Measurements from ENCODE around the gene STX5.
"Not testable (repeated sequence)": the region's sequence is repeated elsewhere in the genome, so short reads cannot be mapped to it uniquely, and the experiment has no call there.

Gene STX5, protein sequence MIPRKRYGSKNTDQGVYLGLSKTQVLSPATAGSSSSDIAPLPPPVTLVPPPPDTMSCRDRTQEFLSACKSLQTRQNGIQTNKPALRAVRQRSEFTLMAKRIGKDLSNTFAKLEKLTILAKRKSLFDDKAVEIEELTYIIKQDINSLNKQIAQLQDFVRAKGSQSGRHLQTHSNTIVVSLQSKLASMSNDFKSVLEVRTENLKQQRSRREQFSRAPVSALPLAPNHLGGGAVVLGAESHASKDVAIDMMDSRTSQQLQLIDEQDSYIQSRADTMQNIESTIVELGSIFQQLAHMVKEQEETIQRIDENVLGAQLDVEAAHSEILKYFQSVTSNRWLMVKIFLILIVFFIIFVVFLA

DNA sequence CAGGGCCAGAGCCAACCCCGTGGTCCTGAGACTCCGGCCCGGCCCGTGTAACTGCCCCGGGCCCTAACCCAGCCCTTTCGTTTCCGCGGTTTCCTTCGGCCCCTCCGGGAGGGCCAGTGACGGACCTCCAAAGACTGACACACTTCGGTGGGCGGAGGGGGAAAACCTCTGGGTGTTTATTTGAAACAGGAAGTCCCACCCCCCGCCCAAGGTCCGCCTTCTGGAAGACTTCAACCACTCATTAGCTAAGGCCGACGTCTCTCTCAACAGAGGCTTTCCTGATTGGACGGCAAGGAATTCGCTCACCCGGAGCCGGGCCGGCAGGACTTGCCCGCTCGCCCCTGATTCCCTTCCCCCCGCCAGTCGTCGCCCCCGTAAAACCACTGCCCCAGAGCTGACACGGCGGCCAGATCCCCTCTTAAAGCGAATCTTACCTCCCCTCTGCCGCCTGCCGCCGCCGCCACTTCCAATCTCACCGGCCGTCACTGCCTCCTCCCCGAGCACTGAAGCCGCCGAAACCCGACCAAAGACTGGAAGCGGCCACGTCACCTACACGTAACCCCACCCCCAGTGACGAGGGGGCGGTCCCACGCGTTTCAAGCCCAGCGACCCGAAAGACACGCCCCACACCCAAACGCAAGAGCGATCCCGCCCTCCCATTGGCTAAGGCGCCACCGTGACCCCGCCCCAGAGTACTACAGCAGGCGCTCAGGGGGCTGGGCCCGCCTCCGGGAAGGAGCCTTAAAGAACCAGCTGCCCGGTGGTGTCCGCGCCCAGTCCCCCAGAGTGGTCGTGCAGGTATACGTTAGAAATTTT is at the start of gene STX5:
TSS of gene STX5 (minus strand) at position 532 of the 816 bp plus-strand sequence. CDS start 808 bp downstream, outside the sequence.
- in situ Hi-C loops (cut with HindIII; ENCODE audit: low sequenced_read_pairs), result no loop called here

DNA sequence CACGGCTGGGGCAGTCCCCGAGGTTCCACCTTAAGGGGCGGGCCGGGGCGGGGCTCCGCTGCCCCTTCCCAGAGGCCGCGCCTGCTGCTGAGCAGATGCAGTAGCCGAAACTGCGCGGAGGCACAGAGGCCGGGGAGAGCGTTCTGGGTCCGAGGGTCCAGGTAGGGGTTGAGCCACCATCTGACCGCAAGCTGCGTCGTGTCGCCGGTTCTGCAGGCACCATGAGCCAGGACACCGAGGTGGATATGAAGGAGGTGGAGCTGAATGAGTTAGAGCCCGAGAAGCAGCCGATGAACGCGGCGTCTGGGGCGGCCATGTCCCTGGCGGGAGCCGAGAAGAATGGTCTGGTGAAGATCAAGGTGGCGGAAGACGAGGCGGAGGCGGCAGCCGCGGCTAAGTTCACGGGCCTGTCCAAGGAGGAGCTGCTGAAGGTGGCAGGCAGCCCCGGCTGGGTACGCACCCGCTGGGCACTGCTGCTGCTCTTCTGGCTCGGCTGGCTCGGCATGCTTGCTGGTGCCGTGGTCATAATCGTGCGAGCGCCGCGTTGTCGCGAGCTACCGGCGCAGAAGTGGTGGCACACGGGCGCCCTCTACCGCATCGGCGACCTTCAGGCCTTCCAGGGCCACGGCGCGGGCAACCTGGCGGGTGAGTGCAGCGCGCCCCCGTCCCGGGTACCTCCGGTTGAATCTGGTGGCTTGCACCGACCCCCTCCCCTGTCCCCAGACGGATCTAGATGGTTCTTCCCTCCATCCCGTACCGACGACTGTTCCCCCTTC is 49.1 kb upstream of the STX5 start, which contains the start of gene SLC3A2:
TSS of gene SLC3A2 (plus strand) at position 94 of the 776 bp plus-strand sequence. CDS start at position 222, 128 bp downstream.
- in situ Hi-C loops (cut with HindIII; ENCODE audit: low sequenced_read_pairs), result no loop called here

DNA sequence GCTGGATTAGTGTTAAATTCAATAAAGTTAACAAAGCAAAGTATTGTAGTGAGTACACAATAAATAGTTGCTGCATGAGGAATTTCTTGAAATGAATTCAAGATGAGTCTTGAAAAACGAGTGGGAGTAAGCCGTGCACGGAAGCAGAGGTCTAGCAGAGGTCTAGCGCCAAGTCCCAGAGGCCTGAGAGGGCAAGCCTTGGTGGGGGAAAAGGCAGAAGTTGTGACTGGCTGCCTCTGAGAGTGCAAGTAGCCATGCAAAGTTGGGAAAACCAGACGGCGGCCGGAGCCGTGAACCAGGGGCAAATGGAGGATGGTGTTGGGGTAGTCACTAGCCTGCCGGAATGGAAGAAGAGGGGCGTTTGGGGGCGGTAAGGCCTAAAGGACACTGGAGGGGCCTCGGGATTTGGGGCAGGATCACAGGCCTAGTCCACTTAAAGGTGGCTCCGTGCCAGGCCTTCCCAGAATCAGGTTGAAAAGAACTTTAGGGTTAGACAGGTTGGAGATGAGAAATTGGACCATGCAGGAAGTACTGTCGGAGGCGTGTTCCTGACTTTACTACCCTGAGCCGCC is 48.5 kb upstream of the STX5 start:
- in situ Hi-C loops (cut with HindIII; ENCODE audit: low sequenced_read_pairs), result no loop called here

DNA sequence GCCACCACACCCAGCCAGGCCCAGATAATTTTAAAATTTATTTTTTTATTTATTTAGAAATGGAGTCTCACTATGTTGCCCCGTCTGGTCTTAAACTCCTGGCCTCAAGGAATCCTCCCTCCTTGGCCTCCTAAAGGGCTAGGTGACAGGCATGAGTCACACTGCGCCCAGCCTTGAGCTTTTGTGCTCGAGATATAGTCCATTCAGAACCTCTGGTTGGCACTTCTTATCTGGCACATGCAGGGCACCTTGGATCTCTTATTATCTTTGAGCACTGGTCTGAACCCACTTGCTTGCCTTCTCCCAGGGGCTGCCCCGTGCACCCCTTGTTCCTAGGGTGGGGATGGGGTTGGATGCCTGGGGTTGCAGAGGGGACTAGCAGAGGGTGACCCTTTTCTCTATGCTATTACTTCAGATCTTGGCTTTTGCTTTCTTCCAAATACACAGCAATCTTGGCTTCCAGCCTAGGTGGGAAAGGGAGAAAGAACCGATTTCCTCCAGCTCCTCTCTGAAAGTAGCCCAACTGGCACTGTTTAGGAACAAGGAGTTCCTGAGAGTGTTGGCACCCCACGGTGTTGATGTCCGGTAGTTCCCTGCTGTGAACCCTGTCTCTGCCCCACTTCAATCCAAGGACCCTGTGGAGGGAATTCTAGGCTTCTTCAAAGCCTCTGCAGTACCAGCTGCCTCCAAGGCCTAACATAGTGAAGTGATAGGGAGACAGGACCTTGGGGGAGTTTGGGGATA is 47.6 kb upstream of the STX5 start:
- in situ Hi-C loops (cut with HindIII; ENCODE audit: low sequenced_read_pairs), result no loop called here

DNA sequence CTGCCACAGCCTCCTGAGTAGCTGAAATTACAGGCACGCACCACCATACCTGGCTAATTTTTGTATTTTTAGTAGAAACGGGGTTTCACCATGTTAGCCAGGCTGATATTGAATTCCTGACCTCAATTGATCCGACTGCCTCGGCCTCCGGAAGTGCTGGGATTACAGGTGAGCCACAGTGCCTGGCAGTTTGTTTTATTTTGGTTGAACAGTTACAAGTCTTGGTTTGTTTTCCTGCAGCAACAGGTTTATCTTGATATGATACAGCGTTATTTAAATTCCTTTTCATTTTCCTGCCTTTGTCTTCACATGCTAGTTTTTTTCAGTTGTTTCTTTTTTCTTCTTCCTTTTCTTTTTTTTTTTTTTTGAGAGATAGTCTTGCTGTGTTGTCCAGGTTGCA is 44.9 kb upstream of the STX5 start:
- in situ Hi-C loops (cut with HindIII; ENCODE audit: low sequenced_read_pairs), result no loop called here

DNA sequence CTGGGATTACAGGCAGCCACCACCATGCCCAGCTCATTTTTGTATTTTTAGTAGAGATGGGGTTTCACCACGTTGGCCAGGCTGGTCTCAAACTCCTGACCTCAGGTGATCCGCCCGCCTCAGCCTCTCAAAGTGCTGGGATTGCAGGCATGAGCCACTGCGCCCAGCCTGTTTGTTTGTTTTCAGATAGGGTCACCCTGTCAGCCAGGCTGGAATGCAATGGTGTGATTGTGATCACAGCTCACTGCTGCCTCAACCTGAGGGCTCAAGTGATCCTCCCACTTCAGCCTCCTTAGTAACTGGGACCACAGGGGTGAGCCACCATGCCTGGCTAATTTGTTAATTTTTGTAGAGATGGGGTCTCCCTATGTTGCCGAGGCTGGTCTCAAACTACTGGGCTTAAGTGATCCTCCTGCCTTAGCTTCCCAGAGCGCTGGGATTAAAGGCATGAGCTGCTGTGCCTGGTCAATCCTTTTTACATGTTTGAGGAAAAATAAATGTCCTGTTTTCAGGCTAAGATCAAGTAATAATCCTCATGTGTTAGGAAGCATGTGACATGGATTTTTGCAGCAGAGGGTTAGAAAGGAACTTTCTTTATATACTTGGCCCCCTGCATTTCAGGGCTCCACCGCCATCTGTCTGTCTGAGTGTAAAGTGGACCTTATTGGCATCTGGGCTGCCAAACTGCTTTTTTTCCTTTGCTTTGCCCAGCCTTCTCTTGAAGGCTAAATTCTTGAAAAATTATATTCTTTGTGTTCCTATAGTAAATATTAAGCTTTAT is 44.0 kb upstream of the STX5 start:
- in situ Hi-C loops (cut with HindIII; ENCODE audit: low sequenced_read_pairs), result no loop called here

DNA sequence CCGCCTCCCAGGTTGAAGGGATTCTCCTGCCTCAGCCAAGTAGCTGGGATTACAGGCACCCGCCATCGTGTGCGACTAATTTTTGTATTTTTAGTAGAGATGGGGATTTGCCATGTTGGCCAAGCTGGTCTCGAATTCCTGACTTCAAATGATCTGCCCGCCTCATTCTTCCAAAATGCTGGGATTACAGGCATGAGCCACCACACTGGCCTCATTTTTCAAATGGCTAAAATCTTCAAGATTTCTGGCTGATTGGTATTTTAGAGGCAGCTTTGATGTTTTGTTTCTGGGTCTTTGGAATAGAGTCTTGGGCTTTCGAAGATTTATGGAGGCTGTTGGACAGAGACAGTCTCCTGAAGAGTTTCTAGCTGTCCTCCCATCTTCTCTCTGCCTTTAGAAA is 43.0 kb upstream of the STX5 start:
- in situ Hi-C loops (cut with HindIII; ENCODE audit: low sequenced_read_pairs), result no loop called here

DNA sequence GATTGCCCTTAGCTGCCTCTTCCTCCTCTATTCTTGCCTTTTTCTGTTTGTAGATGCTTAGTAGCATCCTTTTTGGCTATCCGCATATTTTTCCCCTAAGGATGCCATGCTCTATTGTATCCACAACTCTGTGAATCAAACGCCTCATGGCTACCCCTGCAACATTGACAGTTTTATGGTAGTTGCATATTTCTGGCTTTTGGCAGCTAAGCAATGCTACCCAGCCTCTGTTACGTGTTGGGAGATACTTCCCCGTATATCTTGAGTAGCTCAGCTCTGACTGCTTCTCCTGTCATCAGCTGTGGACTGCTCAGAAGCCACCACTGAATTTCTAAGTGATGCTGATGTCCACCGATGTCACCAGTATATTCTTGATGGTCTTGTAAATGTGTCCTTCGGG is 33.8 kb upstream of the STX5 start:
- in situ Hi-C loops (cut with HindIII; ENCODE audit: low sequenced_read_pairs), result no loop called here

DNA sequence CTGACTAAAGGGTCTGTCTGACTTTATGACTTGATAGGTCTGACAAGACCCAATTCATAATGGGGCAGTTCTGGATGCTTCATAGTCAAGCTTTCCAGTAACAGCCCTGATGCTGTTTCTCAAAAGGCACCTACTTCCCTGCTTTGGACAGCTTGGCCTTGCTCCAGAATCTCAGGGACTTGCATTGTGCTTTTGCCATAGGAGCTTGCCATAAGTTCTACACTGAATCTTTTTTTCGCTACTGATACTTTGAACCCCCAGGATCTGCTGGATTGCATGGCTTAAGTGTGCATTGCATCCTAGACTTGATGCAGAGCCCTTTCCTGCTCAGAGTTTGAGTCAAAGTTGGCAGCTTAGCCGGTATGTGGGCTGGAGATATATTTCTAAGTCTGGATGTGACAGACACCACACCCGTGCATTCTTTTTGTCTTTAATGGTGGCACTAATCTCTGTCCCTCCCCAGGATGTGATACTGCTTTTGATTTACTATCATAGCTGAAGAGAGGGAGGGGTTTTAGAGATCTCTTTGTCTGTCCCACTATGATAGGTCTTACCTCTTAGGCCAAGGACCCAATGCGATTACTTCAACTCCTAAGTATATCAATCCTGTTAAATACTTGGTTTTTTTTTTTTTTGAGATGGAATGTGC is 32.0 kb upstream of the STX5 start:
- in situ Hi-C loops (cut with HindIII; ENCODE audit: low sequenced_read_pairs), result no loop called here

DNA sequence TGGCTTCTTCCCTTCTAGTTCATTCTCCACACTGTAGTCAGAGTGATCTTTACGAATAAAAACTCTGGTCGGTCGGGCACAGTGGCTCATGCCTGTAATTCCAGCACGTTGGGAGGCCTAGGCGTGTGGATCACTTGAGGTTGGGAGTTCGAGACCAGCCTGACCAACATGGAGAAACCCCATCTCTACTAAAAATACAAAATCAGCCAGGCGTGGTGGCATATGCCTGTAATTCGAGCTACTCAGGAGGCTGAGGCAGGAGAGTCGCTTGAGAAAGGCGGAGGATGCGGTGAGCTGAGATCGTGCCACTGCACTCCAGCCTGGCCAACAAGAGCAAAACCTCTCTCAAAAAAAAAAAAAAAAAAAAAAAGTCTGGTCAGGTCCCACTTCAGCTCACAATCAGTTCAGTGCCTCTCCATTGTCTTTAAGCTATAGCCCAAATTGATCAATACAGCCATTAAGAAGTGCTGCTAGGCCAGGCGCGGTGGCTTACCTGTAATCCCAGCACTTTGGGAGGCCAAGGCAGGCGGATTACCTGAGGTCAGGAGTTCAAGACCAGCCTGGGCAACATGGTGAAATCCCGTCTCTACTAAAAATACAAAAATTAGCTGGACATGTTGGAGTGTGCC is 29.8 kb upstream of the STX5 start:
- in situ Hi-C loops (cut with HindIII; ENCODE audit: low sequenced_read_pairs), result not testable (repeated sequence)

DNA sequence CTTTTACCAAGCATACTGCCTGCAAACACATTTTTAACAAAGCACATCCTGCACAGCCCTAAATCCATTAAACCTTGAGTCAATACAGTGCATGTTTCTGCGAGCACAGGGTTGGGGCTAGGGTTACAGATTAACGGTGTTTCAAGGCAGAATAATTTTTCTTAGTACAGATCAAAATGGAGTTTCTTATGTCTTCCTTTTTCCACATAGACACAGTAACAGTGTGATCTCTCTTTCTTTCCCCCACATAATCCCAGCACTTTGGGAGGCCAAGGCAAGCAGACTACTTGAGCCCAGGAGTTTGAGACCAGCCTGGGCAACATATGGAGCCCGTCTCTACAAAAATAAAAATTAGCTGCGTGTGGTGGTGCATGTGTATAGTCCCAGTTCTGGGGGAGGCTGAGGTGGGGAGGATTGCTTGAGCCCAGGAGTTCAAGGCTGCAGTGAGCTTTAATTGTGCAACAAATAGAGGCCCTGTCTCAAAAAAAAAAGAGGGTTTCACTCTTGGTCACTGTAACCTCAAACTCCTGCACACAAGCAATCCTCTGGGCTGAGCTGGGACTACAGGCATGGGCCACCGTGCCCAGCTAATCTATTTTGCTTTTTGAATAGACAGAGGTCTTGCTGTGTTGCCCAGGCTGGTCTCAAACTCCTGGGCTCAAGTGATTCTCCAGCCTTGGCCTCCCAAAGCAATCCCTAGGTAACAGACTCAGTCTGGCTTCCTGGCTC is 29.1 kb upstream of the STX5 start:
- in situ Hi-C loops (cut with HindIII; ENCODE audit: low sequenced_read_pairs), result no loop called here

DNA sequence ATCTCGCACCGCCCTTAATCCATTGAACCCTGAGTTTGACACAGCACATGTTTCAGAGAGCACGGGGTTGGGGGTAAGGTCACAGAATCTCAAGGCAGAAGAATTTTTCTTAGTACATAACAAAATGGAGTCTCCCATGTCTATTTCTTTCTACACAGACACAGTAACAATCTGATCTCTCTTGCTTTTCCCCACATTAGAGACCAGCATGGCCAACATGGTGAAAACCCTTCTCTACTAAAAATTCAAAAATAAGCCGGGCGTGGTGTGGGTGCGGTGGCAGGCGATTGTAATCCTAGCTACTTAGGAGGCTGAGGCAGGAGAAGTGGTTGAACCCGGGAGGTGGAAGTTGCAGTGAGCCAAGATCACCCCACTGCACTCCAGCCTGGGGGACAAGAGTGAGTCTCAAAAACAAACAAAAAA is 27.4 kb upstream of the STX5 start:
- in situ Hi-C loops (cut with HindIII; ENCODE audit: low sequenced_read_pairs), result not testable (repeated sequence)

DNA sequence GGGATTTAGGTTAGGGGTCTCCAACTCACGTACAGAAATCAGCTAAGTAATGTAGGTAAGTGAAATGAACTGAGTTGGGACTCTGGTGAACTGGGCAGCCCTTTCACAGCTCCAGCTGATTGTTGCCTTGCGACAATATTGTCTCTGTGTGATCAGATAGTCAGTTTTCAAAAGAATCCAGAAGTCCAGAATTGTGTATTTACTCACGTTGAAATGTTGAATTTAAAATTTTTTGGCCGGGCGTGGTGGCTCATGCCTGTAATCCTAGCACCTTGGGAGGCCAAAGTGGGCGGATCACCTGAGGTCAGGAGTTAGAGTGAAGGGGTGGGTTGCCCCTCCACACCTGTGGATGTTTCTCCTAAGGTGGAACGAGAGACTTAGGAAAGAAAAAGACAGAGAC is 26.4 kb upstream of the STX5 start:
- in situ Hi-C loops (cut with HindIII; ENCODE audit: low sequenced_read_pairs), result no loop called here

DNA sequence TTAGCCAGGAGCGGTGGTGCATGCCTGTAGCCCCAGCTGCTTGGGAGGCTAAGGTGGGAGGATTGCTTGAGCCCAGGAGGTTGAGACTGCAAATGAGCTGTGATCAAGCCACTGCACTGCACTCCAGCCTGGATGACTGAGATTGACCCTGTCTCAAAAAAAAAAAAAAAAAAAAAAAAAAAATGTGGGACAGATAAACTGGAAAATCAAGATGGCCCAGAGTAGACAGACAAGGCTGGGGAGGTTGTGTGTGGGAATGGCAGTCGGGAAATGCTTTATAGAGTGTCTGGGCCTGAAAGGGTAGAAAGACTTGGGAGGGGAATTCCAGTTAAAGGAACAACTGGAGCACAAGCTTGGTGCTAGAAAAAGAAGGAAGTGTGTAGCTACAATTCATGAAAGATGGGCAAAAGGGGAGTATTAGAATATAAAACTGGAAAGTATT is 25.7 kb upstream of the STX5 start:
- in situ Hi-C loops (cut with HindIII; ENCODE audit: low sequenced_read_pairs), result no loop called here

DNA sequence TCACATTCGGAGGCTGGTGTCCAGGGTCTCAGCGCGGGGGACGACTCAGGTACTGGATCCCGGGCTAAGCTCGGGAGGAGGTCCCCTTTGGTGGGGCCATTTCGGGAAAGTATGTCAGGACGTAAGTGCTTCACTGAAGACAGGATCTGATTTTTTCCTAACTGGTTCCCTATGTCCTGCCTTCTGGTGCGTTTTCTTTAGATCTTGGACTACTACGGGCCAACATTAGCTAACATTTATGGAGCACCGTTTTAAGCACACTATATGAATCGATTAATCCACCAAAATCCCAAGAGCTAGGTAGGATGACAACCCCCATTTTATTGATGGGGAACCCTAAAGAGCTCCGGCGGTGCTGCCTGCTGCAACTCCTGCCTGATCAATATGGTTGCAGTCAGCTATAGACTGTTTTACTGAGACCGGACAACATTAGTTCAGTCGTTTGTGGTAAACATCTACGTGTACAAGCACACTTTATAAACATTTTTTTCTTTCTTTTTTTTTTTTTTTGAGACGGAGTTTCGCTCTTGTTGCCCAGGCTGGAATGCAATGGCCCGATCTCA is 24.6 kb upstream of the STX5 start:
- in situ Hi-C loops (cut with HindIII; ENCODE audit: low sequenced_read_pairs), result no loop called here

DNA sequence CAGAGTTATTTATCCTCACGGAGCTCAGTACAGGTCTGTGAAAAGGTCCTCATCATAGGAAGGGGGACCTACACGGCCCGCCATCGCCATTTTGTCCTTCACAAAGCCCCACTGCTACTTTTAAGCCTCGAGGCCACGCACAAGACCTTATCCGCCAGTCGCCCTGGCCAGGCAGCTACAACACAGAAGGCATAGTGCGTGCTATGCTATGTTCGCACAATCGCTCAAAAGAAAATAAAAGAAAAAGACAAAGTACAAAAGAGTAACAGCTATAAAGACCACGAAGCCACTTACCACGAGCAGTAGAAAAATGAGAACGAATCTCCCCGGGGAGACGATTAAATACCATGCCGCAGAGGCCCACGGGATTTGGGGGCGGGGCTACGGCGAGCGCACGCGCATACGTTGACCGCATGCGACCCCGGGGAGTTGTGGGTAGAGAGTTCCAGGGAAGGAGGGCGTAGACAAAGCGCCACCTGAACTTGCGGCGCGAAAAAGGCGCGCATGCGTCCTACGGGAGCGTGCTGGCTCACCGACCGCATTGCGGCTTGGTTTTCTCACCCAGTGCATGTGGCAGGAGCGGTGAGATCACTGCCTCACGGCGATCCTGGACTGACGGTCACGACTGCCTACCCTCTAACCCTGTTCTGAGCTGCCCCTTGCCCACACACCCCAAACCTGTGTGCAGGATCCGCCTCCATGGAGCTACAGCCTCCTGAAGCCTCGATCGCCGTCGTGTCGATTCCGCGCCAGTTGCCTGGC is 23.9 kb upstream of the STX5 start:
- in situ Hi-C loops (cut with HindIII; ENCODE audit: low sequenced_read_pairs), result no loop called here

All from DLD1 (cell line).